ACC112 (cell line): ENCODE measurements around the gene SYTL5.
A peak's percentile ranks its signal among the peaks of the same experiment; 100 is the strongest.

Source experiments
- H2AFZ ChIP-seq: fragments of 200-600 bp; sonication (generic); one replicate; pipeline ENCODE4 v1.6.0; 2017; ENCODE audit warnings: antibody characterized with exemption, low read length; ENCODE audit not compliant: unreplicated experiment
- H3K27ac ChIP-seq: fragments of 200-600 bp; sonication (generic); 2 replicates; pipeline ENCODE4 v1.5.1; 2014; ENCODE audit warnings: low read depth, mild to moderate bottlenecking, antibody characterized with exemption, low read length, moderate library complexity
- H3K27me3 ChIP-seq: fragments of 200-600 bp; sonication (generic); 2 replicates; pipeline ENCODE4 v1.6.1; 2014; ENCODE audit warnings: mild to moderate bottlenecking, antibody characterized with exemption, low read length, moderate library complexity, mixed read lengths; ENCODE audit not compliant: insufficient read depth
- H3K36me3 ChIP-seq: fragments of 200-600 bp; sonication (generic); 2 replicates; pipeline ENCODE4 v1.6.1; 2016; ENCODE audit warnings: mild to moderate bottlenecking, antibody characterized with exemption, low read length, moderate library complexity, mixed read lengths; ENCODE audit not compliant: insufficient read depth
- H3K4me1 ChIP-seq: fragments of 200-600 bp; sonication (generic); one replicate; pipeline ENCODE4 v1.6.1; 2016; ENCODE audit warnings: low read length, mixed read lengths; ENCODE audit not compliant: insufficient read depth, unreplicated experiment, control insufficient read depth
- H3K4me3 ChIP-seq: fragments of 200-600 bp; sonication (generic); 2 replicates; pipeline ENCODE4 v1.5.1; 2014; ENCODE audit warnings: mild to moderate bottlenecking, low read depth, low read length
- H3K79me2 ChIP-seq: fragments of 200-600 bp; sonication (generic); one replicate; pipeline ENCODE4 v1.6.0; 2016; ENCODE audit warnings: low read length; ENCODE audit not compliant: control insufficient read depth, unreplicated experiment, insufficient read depth

The SYTL5 gene

DNA sequence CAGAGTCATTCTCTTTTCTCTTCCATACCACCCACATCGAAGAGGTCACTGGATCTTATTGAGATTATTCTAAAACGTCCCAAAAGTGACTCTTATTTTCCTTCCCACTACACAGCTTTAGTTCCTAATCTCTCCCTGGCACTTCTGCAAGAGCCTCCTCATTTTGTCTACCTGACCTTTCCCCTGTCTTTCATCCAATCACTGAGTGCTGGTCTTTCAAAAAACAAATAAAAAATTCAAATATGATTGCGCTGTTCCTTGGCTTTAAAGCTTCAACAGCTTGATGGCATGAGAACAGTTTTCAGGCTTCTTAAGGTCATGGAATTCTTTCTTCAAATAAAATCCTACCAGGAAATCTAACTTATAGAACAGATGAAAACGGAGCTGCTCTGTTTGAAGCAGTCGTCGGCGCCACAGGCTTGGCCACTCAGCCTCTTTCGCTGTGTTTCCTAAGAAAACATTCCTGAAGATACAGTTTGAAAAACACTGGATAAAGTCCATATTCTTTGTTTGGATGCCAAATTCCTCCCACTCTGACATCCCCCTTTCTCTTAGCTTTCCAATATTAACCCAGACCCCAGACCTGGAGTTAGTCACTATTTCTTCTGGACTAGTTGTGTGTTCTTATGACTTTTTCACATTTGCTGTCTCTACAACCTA, 12.5 kb downstream of the SYTL5 start:
- H3K79me2 ChIP-seq = no peaks in the 10 kb centered on the region
- H2AFZ ChIP-seq = no peak overlapping the region
- H3K4me3 ChIP-seq = no peak overlapping the region
- H3K27me3 ChIP-seq = no peaks in the 10 kb centered on the region
- no peaks in the 10 kb centered on the region for H3K4me1 ChIP-seq
- no peaks in the 10 kb centered on the region for H3K36me3 ChIP-seq
- no peak overlapping the region for H3K27ac ChIP-seq

DNA sequence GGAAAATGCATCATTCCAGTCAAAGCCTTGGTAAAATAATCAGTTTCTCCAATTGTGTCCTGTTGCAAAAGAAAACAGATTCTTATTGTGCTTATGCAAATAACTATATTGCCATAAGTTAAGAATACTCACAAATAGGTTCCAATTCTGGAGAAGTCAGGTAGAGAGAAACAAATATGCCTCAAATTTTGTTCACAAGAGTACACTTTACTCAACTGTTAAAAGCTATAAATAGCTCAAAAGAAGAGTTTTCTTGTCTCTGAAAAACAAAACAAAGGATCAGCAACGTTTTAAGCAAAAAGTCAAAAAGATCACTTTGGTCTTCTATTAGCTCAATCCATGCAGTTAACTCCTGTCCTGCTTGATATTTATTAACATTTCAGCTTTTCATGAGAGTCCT, 21.9 kb downstream of the SYTL5 start:
- H3K79me2 ChIP-seq = no peaks in the 10 kb centered on the region
- H3K36me3 ChIP-seq = no peaks in the 10 kb centered on the region
- no peak overlapping the region for H3K4me3 ChIP-seq
- no peaks in the 10 kb centered on the region for H3K4me1 ChIP-seq
- H3K27me3 ChIP-seq = no peaks in the 10 kb centered on the region
- no peak overlapping the region for H3K27ac ChIP-seq
- no peak overlapping the region for H2AFZ ChIP-seq

DNA sequence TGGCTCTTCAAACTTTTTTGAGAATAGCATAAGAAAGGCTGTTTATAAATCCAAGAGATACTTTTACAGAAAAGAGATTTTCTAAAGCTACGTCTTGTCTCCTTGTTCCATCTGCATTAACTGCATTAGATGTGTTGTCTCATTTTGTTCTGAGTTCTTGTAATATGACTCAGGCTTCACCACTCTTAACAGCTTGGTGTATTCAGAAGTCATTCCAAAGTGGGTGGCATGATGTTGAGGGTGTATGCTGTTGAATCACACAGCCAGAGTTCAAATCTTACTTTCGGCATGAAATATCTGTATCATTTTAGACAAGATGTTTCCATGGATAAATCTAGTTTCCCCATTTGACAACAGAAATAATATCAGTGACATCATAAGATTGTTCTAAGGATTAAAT, 30.1 kb downstream of the SYTL5 start:
- H3K27ac ChIP-seq = no peak overlapping the region
- H2AFZ ChIP-seq = no peak overlapping the region
- H3K4me1 ChIP-seq = no peaks in the 10 kb centered on the region
- H3K4me3 ChIP-seq = no peak overlapping the region
- H3K36me3 ChIP-seq = no peaks in the 10 kb centered on the region
- H3K79me2 ChIP-seq = no peaks in the 10 kb centered on the region
- no peaks in the 10 kb centered on the region for H3K27me3 ChIP-seq

DNA sequence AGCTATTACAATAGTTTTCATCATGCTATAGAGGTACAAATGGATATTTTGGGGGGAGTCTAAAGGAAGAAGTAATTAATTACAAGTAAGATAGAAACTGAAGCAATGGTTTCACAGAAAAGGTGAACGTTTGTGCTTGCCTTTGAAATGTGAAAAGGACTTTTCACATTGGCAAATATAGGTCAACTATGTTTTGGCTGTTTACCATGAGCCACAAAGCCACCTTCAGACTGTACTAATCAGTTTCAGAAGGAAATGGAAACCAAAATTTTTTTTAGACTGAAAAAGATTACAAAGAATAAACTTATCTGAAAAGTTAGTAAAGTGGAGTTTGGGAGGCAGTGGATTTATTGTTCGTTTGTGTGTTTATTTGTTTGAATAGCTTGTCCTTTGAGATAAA, 32.1 kb downstream of the SYTL5 start:
- Histone ChIP-seq H3K27me3 (no peaks in the 10 kb centered on the region), H3K79me2 (no peaks in the 10 kb centered on the region), H3K27ac (no peak overlapping the region), H3K4me3 (no peak overlapping the region), H3K36me3 (no peaks in the 10 kb centered on the region), H2AFZ (no peak overlapping the region), H3K4me1 (no peaks in the 10 kb centered on the region)

DNA sequence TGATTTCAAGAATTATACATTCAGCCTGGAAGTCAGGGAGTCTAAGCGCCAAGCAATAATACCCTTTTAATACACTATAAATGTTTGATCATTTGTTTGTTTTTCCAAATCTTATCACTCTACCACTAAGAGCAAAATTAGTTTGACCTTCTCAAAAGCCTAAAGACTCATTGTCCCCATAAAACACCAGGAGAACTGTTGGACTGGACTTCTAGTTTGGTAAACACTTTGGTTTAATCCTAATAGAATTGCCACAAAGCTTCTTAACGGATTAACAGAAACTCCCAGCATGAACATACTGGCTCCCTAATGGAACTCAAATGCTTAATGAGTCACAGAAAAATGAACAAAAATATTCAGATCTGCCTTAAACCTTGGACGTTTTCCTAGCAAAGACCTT, 34.9 kb downstream of the SYTL5 start:
- Histone ChIP-seq H3K4me3 (no peak overlapping the region), H3K79me2 (no peaks in the 10 kb centered on the region), H3K27me3 (no peaks in the 10 kb centered on the region), H3K27ac (no peak overlapping the region), H2AFZ (no peak overlapping the region), H3K4me1 (peaks cover 5% of the 10 kb centered on the region), H3K36me3 (no peaks in the 10 kb centered on the region)

DNA sequence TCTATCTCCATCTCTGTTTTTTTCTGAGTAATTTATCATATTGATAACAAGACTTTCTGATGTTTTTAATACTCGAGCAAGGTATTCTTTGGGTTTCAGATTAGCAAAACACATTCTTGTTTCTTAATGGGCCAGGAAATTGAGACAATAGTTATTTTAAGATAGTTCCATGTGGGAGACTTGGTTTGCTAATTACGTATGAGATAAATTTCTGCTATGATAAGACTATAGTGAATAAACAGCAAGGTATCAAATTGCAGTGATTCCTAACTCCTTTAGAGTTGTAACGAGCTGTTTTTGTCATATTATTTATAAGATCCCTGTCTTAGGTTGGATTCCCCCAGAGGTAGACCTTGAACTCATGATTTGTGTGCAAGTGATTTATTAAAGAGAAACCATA, 38.3 kb downstream of the SYTL5 start:
- Histone ChIP-seq H3K27me3 (no peaks in the 10 kb centered on the region), H3K4me3 (no peak overlapping the region), H2AFZ (no peak overlapping the region), H3K36me3 (no peaks in the 10 kb centered on the region), H3K79me2 (no peaks in the 10 kb centered on the region), H3K27ac (no peak overlapping the region), H3K4me1 (peaks cover 5% of the 10 kb centered on the region)

DNA sequence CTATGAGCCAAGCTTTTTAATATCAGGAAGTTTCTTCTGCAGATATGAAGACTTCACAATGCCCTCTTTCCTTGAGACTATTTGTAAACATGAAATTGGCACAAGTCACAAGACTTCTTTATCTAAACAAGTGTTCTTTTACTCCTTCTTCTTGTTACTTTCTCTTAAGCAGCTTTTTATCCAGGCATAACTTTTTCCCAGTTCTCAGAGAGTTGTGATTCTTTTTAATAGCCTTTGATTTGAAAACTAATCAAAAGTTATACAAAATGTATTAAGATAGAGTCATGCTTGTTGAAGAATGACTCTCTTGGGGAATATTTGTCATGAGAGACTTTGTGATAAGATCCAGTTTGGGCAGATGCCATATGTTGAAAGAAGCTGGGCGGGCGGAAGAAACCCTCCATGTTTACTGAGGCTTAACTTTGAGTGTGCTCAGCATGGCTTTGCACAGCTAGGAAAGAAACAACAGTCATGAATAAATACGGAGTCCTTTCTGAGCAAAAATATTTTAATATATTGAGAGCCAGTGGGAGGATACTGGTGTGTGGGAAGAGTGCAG, 39.3 kb downstream of the SYTL5 start:
- Histone ChIP-seq H3K27me3 (no peaks in the 10 kb centered on the region), H2AFZ (peak overlapping the region; percentile 90), H3K4me1 (peaks cover 5% of the 10 kb centered on the region), H3K79me2 (no peaks in the 10 kb centered on the region), H3K27ac (no peak overlapping the region), H3K36me3 (no peaks in the 10 kb centered on the region), H3K4me3 (no peak overlapping the region)

DNA sequence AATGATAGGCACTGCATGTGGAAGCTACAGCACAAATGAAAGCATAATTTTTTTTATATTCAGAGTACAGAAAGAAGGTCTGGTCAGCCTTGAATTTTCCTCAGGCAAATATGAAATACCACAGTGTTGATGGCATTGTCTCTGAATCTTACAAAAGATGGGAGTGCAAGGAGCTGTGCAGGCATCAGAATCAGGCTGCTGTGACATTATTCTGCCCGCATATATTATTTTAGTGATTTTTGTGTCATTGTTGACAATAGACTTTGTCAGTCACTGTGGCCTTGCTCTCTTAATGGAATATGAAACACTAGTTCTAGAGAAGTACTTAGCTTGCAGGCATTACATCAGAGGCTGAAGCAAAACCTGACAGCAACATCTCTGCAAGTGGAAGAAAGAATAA, 42.5 kb downstream of the SYTL5 start:
- no peak overlapping the region for H3K4me3 ChIP-seq

DNA sequence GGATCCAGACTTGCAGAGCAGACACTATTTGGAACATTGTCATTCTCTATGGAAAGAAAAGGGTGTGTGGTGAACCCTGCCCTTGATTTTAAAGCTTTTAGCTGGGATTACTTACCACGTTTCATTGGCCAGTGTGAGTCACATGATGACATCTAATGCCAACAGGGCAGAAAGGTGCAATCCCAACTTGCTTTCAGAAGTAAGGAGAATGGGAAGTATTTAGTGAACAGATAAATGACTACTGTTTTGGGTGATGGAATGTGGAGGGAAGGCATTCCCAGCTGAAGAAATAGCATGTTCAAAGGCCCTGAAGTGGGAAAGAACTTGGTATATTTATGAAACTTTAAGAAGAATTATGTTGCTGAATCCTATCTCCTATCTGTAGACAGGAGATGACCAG, 44.5 kb downstream of the SYTL5 start:
- no peak overlapping the region for H2AFZ ChIP-seq
- no peaks in the 10 kb centered on the region for H3K27me3 ChIP-seq
- H3K79me2 ChIP-seq = no peaks in the 10 kb centered on the region
- H3K27ac ChIP-seq = no peak overlapping the region
- no peaks in the 10 kb centered on the region for H3K36me3 ChIP-seq
- H3K4me3 ChIP-seq = no peak overlapping the region
- peaks cover 20% of the 10 kb centered on the region for H3K4me1 ChIP-seq

More for the DNA sequence above, 42.5 kb downstream of the SYTL5 start:
- Histone ChIP-seq H3K27me3 (no peaks in the 10 kb centered on the region), H3K27ac (no peak overlapping the region), H3K79me2 (no peaks in the 10 kb centered on the region), H3K4me1 (peaks cover 19% of the 10 kb centered on the region), H2AFZ (no peak overlapping the region), H3K36me3 (no peaks in the 10 kb centered on the region)

DNA sequence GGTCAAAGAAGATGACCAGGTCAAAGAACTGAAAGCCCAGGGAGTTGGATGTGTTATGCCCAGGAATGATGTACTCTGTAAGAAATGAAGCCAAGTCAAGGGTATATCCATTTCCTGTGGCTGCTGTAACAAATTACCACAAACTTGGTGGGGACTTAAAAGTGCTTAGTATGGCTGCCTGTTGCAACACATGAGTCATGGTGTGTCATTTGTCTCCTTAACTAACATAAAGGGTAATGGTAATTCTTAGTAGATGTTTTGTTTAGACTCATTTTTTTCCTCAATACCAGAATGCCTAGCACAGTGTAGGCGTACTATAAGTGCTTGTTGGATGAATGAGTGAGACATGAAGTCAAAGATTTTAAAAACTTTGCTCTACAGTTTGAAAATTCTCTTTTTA, 45.7 kb downstream of the SYTL5 start:
- Histone ChIP-seq H3K79me2 (no peaks in the 10 kb centered on the region), H3K27me3 (no peaks in the 10 kb centered on the region), H3K27ac (peak overlapping the region; percentile 79), H2AFZ (no peak overlapping the region), H3K4me1 (peaks cover 20% of the 10 kb centered on the region), H3K36me3 (no peaks in the 10 kb centered on the region), H3K4me3 (no peak overlapping the region)

DNA sequence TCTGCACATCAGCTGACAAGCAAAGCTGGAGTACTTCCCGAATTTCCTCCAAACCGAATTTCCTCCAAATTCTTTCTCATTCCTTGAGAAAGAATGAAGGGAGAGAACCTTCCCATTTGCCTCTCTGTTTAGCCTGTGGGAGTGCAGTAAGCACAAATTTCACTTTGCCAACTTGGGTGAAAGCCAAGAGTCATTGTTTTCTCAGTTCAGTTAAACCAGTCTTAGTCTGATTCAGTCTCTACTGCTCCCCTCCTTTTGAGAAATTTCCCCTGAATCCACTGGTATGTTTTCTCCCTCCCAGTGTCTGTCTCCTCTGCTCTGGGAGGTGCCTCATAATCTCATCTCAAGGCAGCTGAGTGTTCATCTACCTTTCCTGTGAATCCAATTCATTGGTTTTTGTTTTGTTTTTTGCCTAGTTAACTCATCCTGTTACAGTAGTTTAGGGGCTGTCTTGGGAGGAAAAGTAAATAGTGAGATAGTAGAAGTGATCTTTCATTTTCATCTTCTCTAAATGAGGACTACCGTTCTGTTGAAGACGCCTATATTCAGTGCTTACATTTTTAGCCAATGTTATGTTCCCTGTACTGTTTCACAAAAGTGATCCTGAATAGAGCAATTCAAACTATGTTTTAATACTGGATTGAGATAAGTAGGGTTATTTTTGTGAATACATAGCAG, 49.0 kb downstream of the SYTL5 start:
- no peaks in the 10 kb centered on the region for H3K79me2 ChIP-seq
- H3K4me3 ChIP-seq = no peak overlapping the region
- H3K4me1 ChIP-seq = peaks cover 21% of the 10 kb centered on the region
- H3K36me3 ChIP-seq = no peaks in the 10 kb centered on the region
- peak overlapping the region; percentile 50 for H3K27ac ChIP-seq
- peak overlapping the region; percentile 15 for H2AFZ ChIP-seq
- H3K27me3 ChIP-seq = no peaks in the 10 kb centered on the region
